Measurements from ENCODE around the gene GCK. TPM values are rescaled to one million over a fixed set of nuclear protein-coding genes. Genes with fewer than 3 reads are reported as not detected.
"Not testable (repeated sequence)": the region's sequence is repeated elsewhere in the genome, so short reads cannot be mapped to it uniquely, and the experiment has no call there.

The GCK gene
- total RNA-seq, 4 donors from 2014 or later = 0.25 to 1.2 TPM; not detected in 2

DNA sequence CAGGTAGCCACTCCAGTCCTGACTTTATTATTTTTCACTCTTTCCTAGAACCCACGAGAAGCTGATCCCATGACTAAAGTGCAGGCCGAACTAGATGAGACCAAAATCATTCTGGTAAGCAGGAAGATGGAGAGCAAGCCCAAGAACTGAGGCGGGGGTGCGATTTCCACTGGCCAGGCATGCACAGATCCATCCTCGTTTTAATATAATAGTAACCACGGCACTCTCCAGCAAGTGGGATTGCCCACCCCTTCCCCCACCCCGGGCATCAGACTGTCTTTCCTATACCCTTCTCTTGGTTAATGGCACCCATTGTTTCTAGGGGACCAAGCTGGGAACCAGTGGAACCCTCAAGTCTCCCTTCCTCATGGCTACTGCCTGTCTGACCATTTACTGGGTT lies 18.8 kb upstream of the GCK start:
- intact Hi-C loops (cut with DNase I; ENCODE audit: low total_unique reads) = no loop called here
- no peak for TF ChIP-seq POLR2A (IDR thresholded peaks at IDR 0.05)
- TF ChIP-seq, protein P1, sequence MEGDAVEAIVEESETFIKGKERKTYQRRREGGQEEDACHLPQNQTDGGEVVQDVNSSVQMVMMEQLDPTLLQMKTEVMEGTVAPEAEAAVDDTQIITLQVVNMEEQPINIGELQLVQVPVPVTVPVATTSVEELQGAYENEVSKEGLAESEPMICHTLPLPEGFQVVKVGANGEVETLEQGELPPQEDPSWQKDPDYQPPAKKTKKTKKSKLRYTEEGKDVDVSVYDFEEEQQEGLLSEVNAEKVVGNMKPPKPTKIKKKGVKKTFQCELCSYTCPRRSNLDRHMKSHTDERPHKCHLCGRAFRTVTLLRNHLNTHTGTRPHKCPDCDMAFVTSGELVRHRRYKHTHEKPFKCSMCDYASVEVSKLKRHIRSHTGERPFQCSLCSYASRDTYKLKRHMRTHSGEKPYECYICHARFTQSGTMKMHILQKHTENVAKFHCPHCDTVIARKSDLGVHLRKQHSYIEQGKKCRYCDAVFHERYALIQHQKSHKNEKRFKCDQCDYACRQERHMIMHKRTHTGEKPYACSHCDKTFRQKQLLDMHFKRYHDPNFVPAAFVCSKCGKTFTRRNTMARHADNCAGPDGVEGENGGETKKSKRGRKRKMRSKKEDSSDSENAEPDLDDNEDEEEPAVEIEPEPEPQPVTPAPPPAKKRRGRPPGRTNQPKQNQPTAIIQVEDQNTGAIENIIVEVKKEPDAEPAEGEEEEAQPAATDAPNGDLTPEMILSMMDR (IDR thresholded peaks at IDR 0.05) = no peak
- peak in 1 of 2 donors; percentile 61 for DNase-seq (ENCODE audit: low spot score in 2 of 2)

DNA sequence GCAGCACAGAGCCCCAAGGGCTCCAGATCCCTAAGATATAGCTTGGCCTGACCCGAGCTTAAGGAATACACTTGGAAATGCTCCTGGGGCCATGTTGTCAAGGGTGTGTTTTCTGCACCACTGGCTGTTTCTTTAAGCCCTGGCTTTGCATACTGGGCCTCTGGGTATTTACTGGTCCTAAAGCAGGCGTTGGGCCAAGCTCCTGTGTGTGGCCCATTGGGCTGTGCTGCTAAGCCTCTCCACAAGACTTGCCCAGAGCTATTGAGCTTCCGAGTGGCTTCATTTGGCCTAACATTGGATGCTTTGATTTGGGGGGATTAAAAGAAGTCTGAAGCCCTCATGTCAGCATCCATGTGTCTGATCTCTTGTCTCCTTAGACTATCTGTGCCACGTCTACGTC lies 16.8 kb upstream of the GCK start:
- no peak overlapping the region for H3K4me3 ChIP-seq (ENCODE audit: low read depth, poor library complexity, severe bottlenecking)
- TF ChIP-seq, protein P1 (IDR thresholded peaks at IDR 0.05) = no peak
- TF ChIP-seq POLR2A (IDR thresholded peaks at IDR 0.05) = no peak
- 87% methylated on average over 5 of the region's 5 CpGs for WGBS, 2 donors
- intact Hi-C loops (cut with DNase I; ENCODE audit: low total_unique reads) = no loop called here
- no peak for DNase-seq (ENCODE audit: low spot score in 2 of 2)

More for the DNA sequence above, 18.8 kb upstream of the GCK start:
- 89 to 93% methylated on average over 7 of the region's 7 CpGs for WGBS, 2 donors
- H3K4me3 ChIP-seq (ENCODE audit: low read depth, poor library complexity, severe bottlenecking) = no peak overlapping the region

DNA sequence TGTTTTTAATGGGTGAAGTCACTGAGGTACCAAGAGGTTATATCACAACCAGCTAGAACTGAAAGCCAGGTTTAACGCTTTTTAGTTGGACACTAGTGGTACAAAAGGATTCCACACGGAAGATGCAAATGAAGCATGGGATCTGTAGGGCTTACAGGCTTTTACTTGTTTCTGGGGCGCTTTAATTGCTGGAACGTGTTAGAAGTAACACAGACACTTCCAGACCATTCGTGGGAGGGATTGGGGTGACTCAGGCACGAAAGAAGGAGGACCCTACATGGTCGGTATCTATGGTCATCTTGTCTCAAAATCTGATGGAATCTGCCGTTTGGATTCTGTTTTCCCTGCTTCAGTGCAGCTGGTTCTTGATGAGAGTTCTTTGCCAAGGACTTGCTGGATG lies 12.6 kb upstream of the GCK start:
- no peak overlapping the region for H3K4me3 ChIP-seq (ENCODE audit: low read depth, poor library complexity, severe bottlenecking)
- WGBS, 2 donors = 20% methylated on average over 8 of the region's 8 CpGs
- TF ChIP-seq, protein P1 (IDR thresholded peaks at IDR 0.05) = no peak
- TF ChIP-seq POLR2A (IDR thresholded peaks at IDR 0.05) = no peak
- intact Hi-C loops (cut with DNase I; ENCODE audit: low total_unique reads) = no loop called here
- no peak for DNase-seq (ENCODE audit: low spot score in 2 of 2)

DNA sequence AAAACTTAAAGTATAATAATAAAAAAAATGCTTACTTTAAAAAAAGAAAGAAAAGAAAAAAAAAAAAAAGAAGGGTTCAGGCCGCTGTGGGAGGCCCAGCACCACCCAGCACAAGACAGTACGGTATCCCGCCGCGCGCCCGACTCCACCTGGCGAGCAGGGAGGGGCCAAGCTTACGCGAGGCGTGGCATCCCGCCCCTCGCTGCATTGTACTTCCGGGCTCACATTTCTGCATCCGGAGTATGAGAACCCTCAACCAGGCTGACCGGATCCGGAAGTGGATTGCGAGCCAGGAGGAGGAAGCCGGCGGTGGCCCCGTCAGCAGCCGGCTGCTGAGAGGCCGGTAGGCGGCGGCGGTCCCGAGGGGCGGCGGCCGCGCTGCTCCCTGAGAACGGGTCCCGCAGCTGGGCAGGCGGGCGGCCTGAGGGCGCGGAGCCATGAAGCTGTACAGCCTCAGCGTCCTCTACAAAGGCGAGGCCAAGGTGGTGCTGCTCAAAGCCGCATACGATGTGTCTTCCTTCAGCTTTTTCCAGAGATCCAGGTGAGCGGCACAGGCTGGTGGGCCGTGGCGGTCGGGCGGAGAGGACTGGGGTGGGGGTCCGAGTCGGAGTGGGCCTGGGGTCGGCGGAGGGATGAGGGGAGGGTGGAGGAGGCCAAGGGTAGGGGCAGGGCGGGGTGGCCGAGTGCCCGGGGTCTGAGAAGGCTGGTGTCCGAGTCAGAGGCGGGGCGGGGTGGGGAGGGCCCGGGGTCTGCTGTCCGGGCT lies 11.6 kb upstream of the GCK start, which contains the start of gene YKT6:
YKT6 (plus strand) TSS at position 280 of the 763 bp plus-strand sequence; CDS start at position 438, 158 bp downstream.
- intact Hi-C loops (cut with DNase I; ENCODE audit: low total_unique reads) = no loop called here
- DNase-seq (ENCODE audit: low spot score in 2 of 2) = peak; percentile 90 to 98
- H3K4me3 ChIP-seq (ENCODE audit: low read depth, poor library complexity, severe bottlenecking) = peak within 1 kb of the TSS; percentile 97
- TF ChIP-seq, protein P1 (IDR thresholded peaks at IDR 0.05) = peak in 1 of 3 donors; percentile 29
- TF ChIP-seq POLR2A (IDR thresholded peaks at IDR 0.05) = no peak
- WGBS, 2 donors = 0% methylated on average over 34 to 49 of the region's 58 CpGs

DNA sequence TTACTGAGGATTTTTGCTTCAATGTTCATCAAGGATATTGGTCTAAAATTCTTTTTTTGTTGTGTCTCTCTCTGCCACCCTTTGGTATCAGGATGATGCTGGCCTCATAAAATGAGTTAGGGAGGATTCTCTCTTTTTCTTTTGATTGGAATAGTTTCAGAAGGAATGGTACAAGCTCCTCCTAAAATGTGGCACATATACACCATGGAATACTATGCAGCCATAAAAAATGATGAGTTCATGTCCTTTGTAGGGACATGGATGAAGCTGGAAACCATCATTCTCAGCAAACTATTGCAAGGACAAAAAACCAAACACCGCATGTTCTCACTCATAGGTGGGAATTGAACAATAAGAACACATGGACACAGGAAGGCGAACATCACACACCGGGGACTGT lies 10.9 kb upstream of the GCK start:
- DNase-seq (ENCODE audit: low spot score in 2 of 2); intact Hi-C loops (cut with DNase I; ENCODE audit: low total_unique reads); H3K4me3 ChIP-seq (ENCODE audit: low read depth, poor library complexity, severe bottlenecking): not testable (repeated sequence)
- 60 to 87% methylated on average over 1 to 3 of the region's 3 CpGs for WGBS, 2 donors

DNA sequence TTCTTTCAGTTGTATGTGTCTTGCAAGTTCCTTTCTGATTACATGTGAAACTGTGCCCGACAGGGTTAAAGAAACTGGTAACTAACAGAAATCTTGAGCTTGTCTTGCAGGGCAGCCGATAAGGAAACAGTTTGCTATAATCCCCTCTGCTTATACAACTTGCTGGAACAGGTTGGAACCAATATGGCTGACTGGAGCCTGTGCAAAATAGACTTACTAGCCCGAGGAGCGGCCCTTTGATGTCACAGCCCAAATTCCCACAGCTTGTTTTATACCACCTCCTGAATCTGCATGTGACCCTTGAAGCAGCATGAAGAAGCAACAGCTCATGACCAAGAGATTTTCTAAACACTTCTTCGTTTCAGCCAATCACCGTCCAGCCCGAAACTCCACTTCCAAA lies 8.2 kb upstream of the GCK start:
- no peak for DNase-seq (ENCODE audit: low spot score in 2 of 2)
- intact Hi-C loops (cut with DNase I; ENCODE audit: low total_unique reads) = no loop called here
- TF ChIP-seq, protein P1 (IDR thresholded peaks at IDR 0.05) = no peak
- TF ChIP-seq POLR2A (IDR thresholded peaks at IDR 0.05) = no peak
- 77 to 82% methylated on average over 7 of the region's 7 CpGs for WGBS, 2 donors
- H3K4me3 ChIP-seq (ENCODE audit: low read depth, poor library complexity, severe bottlenecking) = no peak overlapping the region
